Endothelial cell of umbilical vein (primary cell): ENCODE data around the gene SF3B1. TPM values are rescaled to one million over a fixed set of nuclear protein-coding genes. Genes with fewer than 3 reads are reported as not detected.

Experiments
- BruUV-seq: library from RNA; stranded (reverse); fragments of 400-500 nt; replicated peaks from 2 replicates; lab custom pipeline; 2021; lab: Mats Ljungman, UMichigan
- CTCF ChIA-PET: fragments of 300-600, 350-600 bp; sonication (Branson Sonifier 250); formaldehyde crosslinking; loops from one replicate; lab custom pipeline; 2021; ENCODE audit warnings: antibody characterized with exemption, inconsistent platforms; lab: Charles Lee
- POLR2A ChIA-PET: fragments of 300-600, 350-600 bp; sonication (Branson Sonifier 250); formaldehyde crosslinking; loops from one replicate; lab custom pipeline; 2021; ENCODE audit warnings: antibody characterized with exemption, inconsistent platforms; lab: Charles Lee
- DNase-seq: peaks from one replicate; pipeline ENCODE4 v3.0.0-alpha.2; 2011; ENCODE audit warnings: low read depth, low spot score
- FAIRE-seq: peaks from 2 replicates; lab custom pipeline; 2011; peaks lifted over from hg19 to GRCh38; lab: Jason Lieb, UNC
- H2AFZ ChIP-seq: 2 replicates; pipeline ENCODE4 v1.6.0; 2012; ENCODE audit warnings: low read depth, low read length, control low read depth, inconsistent platforms
- H3K27ac ChIP-seq: 2 replicates; pipeline ENCODE4 v1.5.1; 2011; ENCODE audit warnings: low read depth, mild to moderate bottlenecking, control low read depth, low read length, moderate library complexity; ENCODE audit not compliant: insufficient read depth
- H3K27me3 ChIP-seq, 2 experiments: 2 replicates each; pipeline versions ENCODE4 v1.6.0 to v1.6.1; 2011; ENCODE audit warnings: low read length in 2 of 2, mixed read lengths in 1 of 2; ENCODE audit not compliant: control insufficient read depth in 2 of 2, insufficient read depth in 2 of 2
- H3K36me3 ChIP-seq, 2 experiments: 2 replicates in 1 of 2; 3 replicates in 1 of 2; pipeline ENCODE4 v1.5.1; 2011; ENCODE audit warnings: low read length in 2 of 2, mild to moderate bottlenecking in 1 of 2, moderate library complexity in 1 of 2; ENCODE audit not compliant: control insufficient read depth in 2 of 2, insufficient read depth in 2 of 2; ENCODE audit errors: extremely low read depth in 1 of 2
- H3K4me1 ChIP-seq: 3 replicates; pipeline ENCODE4 v1.5.1; 2011; ENCODE audit warnings: mild to moderate bottlenecking, low read length; ENCODE audit not compliant: control insufficient read depth, insufficient read depth; ENCODE audit errors: extremely low read depth
- H3K4me2 ChIP-seq: 2 replicates; pipeline ENCODE4 v1.6.1; 2011; ENCODE audit warnings: low read length, control low read depth, mixed read lengths; ENCODE audit not compliant: insufficient read depth
- H3K4me3 ChIP-seq, 3 experiments: fragments of 200-600 bp in 1 of 3; sonication (generic), shearing (Covaris generic) in 1 of 3; replicated peaks in 1 of 3; 2 replicates each; pipeline ENCODE4 v1.5.1; 2011 to 2016; ENCODE audit warnings: control low read depth in 3 of 3, low read length in 3 of 3, mild to moderate bottlenecking in 2 of 3, inconsistent platforms in 1 of 3, low read depth in 1 of 3, moderate library complexity in 1 of 3; ENCODE audit not compliant: insufficient read depth in 1 of 3
- H3K79me2 ChIP-seq: 2 replicates; pipeline ENCODE4 v1.6.0; 2012; ENCODE audit warnings: low read length, inconsistent platforms; ENCODE audit not compliant: control insufficient read depth, insufficient read depth
- H3K9ac ChIP-seq: replicated peaks from 2 replicates; pipeline ENCODE3; 2011; ENCODE audit warnings: low read length, control low read depth; ENCODE audit not compliant: insufficient read depth; ENCODE audit errors: extremely low read depth
- H3K9me1 ChIP-seq: replicated peaks from 3 replicates; pipeline ENCODE4 v1.6.0; 2011; ENCODE audit warnings: mild to moderate bottlenecking, low read length; ENCODE audit not compliant: control insufficient read depth, insufficient read depth; ENCODE audit errors: extremely low read depth
- H3K9me3 ChIP-seq: replicated peaks from 2 replicates; pipeline ENCODE4 v1.5.1; 2012; ENCODE audit warnings: low read length, inconsistent platforms; ENCODE audit not compliant: control insufficient read depth, insufficient read depth
- H4K20me1 ChIP-seq: replicated peaks from 2 replicates; pipeline ENCODE3; 2011; ENCODE audit warnings: mild to moderate bottlenecking, low read length; ENCODE audit not compliant: control insufficient read depth, insufficient read depth; ENCODE audit errors: extremely low read depth
- CTCF ChIP-seq, 2 donors: IDR thresholded peaks; 1 replicate in 1 of 2; 2 replicates in 1 of 2; pipeline ENCODE4 v1.5.1; 2011; ENCODE audit warnings: low read length in 2 of 2, mild to moderate bottlenecking in 2 of 2, moderate library complexity in 2 of 2, control low read depth in 1 of 2, inconsistent platforms in 1 of 2, low read depth in 1 of 2; ENCODE audit not compliant: insufficient read depth in 1 of 2; ENCODE audit errors: extremely low read depth in 1 of 2
- EZH2 ChIP-seq: IDR thresholded peaks from 2 replicates; pipeline ENCODE4 v1.6.1; 2012; ENCODE audit warnings: borderline replicate concordance, low read depth, mild to moderate bottlenecking, moderate library complexity, low read length, inconsistent platforms; ENCODE audit not compliant: severe bottlenecking
- FOS ChIP-seq: IDR thresholded peaks from 2 replicates; pipeline ENCODE4 v1.6.1; 2011; ENCODE audit warnings: mild to moderate bottlenecking, low read length, moderate library complexity, borderline replicate concordance; ENCODE audit not compliant: insufficient read depth
- GATA2 ChIP-seq: IDR thresholded peaks from 2 replicates; pipeline ENCODE4 v1.7.0; 2011; ENCODE audit warnings: low read depth, mild to moderate bottlenecking, moderate library complexity, mixed read lengths, low read length; ENCODE audit not compliant: insufficient read length, insufficient read depth
- JUN ChIP-seq: IDR thresholded peaks from 2 replicates; pipeline ENCODE4 v1.6.1; 2011; ENCODE audit warnings: borderline replicate concordance, low read depth; ENCODE audit not compliant: insufficient read length, insufficient read depth
- MAX ChIP-seq: IDR thresholded peaks from 2 replicates; pipeline ENCODE4 v1.6.1; 2011; ENCODE audit not compliant: insufficient read depth, insufficient read length
- MYC ChIP-seq: IDR thresholded peaks from one replicate; pipeline ENCODE4 v1.6.1; 2011; ENCODE audit warnings: mild to moderate bottlenecking, low read depth, low read length
- POLR2A ChIP-seq: IDR thresholded peaks from 2 replicates; pipeline ENCODE4 v1.6.1; 2012; ENCODE audit warnings: low read depth, mild to moderate bottlenecking, control low read depth, low read length
- POLR2AphosphoS5 ChIP-seq: IDR thresholded peaks from 2 replicates; pipeline ENCODE4 v1.6.1; 2012; ENCODE audit warnings: low read depth, mild to moderate bottlenecking, control low read depth, low read length, moderate library complexity; ENCODE audit not compliant: insufficient read depth
- dilution Hi-C: fragments of 300-500 bp; cut with MboI; formaldehyde crosslinking; loops from one replicate; pipeline ENCODE4 v1.15.0; 2019; ENCODE audit warnings: low sequenced_read_pairs; ENCODE audit not compliant: extremely low pct_ligation_motif_present
- intact Hi-C: fragments of 100-400 bp; cut with micrococcal nuclease; formaldehyde crosslinking; loops from one replicate; pipeline ENCODE4 v1.10.0; 2022
- polyA plus RNA-seq, 4 experiments: library from polyadenylated mRNA; depleted of rRNA in 3 of 4; stranded (reverse) in 3 of 4; unstranded in 1 of 4; fragments of >200 nt; gene quantifications; 2 replicates each; pipeline versions ENCODE4 v1.2.1 to v1.2.3, GENCODE V29; 2011 to 2012; ENCODE audit warnings: missing spikeins in 1 of 4
- total RNA-seq: library from RNA; stranded (reverse); gene quantifications from 2 replicates; pipeline ENCODE4 v1.2.3, GENCODE V29; 2021

The SF3B1 gene
- total and polyA plus RNA-seq, 2 donors (not counting 3 experiments of a cell fraction or from before 2014, with no cell fraction given) = 234 to 321 TPM

- Histone ChIP-seq H3K9me3 (no peaks in the 10 kb centered on the region), H3K4me3 (no peak overlapping the region), H3K79me2 (no peaks in the 10 kb centered on the region), H3K9me1 (no peaks in the 10 kb centered on the region), H3K9ac (no peak overlapping the region), H3K4me1 (no peaks in the 10 kb centered on the region), H4K20me1 (no peaks in the 10 kb centered on the region), H3K4me2 (no peak overlapping the region), H3K36me3 (no peaks in the 10 kb centered on the region), H3K27ac (no peak overlapping the region), H3K27me3 (peaks cover 0 to 2% of the 10 kb centered on the region in 2 experiments), H2AFZ (no peak overlapping the region)
- no peak for TF ChIP-seq MAX
- dilution Hi-C loops (no loop called here), intact Hi-C loops (no loop called here)
- FAIRE-seq (no peak), DNase-seq (no peak)
- ChIA-PET CTCF (interaction anchor here (1.3 to 2.1 kb wide), 3 partner anchors 14 to 251 kb away, joined by 4 to 10 read pairs (median 4); no protein-coding TSS in a partner anchor), POLR2A (no interaction called here)
- BruUV-seq = no TSS peak
Observed at GRCh38 chr2:197363998-197364397, 70.8 kb downstream of the SF3B1 start.

- Histone ChIP-seq H3K4me1 (no peaks in the 10 kb centered on the region), H3K9ac (no peak overlapping the region), H3K9me1 (no peaks in the 10 kb centered on the region), H2AFZ (no peak overlapping the region), H3K79me2 (no peaks in the 10 kb centered on the region), H3K36me3 (no peaks in the 10 kb centered on the region), H3K27me3 (no peaks in the 10 kb centered on the region), H3K4me3 (no peak overlapping the region), H3K4me2 (no peak overlapping the region), H3K9me3 (no peaks in the 10 kb centered on the region), H4K20me1 (no peaks in the 10 kb centered on the region), H3K27ac (no peak overlapping the region)
- no peak for FAIRE-seq
- no TSS peak for BruUV-seq
- TF ChIP-seq POLR2A (no peak), POLR2AphosphoS5 (no peak), EZH2 (no peak), FOS (no peak), GATA2 (no peak), JUN (no peak), MAX (no peak), CTCF (IDR thresholded peaks at IDR 0.05; ENCODE audit: extremely low read depth in 1 of 2, insufficient read depth in 1 of 2, low read depth in 1 of 2, low read length in 2 of 2) (no peak), MYC (no peak)
- CTCF ChIA-PET = no interaction called here
- intact Hi-C loops = no loop called here
- POLR2A ChIA-PET = no interaction called here
- dilution Hi-C loops = no loop called here
- no peak for DNase-seq
Observed at GRCh38 chr2:197360744-197361156, 74.1 kb downstream of the SF3B1 start.
